ENCODE data around the gene EDAR.

DNA sequence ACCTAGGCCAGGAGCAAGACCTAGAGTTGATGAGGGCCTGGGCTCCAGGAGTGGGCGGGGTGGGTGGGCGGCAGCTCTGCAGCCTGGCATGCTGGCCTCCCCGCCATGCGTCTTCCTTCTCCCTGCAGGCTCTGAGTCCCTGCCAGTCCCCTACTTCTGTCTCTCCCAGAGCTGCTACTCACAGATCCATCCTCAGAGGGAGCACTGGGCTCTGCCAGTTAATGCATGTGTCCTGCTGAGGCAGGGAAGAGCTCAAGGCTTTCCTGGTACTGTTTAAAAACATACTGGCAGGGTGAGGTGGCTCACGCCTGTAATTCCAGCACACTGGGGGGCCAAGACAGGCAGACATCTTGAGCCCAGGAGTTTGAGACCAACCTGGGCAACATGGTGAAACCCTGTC lies 38.7 kb upstream of the EDAR start:
- TF ChIP-seq, protein P1, sequence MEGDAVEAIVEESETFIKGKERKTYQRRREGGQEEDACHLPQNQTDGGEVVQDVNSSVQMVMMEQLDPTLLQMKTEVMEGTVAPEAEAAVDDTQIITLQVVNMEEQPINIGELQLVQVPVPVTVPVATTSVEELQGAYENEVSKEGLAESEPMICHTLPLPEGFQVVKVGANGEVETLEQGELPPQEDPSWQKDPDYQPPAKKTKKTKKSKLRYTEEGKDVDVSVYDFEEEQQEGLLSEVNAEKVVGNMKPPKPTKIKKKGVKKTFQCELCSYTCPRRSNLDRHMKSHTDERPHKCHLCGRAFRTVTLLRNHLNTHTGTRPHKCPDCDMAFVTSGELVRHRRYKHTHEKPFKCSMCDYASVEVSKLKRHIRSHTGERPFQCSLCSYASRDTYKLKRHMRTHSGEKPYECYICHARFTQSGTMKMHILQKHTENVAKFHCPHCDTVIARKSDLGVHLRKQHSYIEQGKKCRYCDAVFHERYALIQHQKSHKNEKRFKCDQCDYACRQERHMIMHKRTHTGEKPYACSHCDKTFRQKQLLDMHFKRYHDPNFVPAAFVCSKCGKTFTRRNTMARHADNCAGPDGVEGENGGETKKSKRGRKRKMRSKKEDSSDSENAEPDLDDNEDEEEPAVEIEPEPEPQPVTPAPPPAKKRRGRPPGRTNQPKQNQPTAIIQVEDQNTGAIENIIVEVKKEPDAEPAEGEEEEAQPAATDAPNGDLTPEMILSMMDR (IDR thresholded peaks at IDR 0.05 in 2 of 3, conservative IDR thresholded peaks at IDR 0.05 in 1 of 3; ENCODE audit: borderline replicate concordance in 1 of 3, insufficient read depth in 1 of 3, low read depth in 2 of 3, low read length in 2 of 3) = no peak
- no peak for TF ChIP-seq POLR2A (IDR thresholded peaks at IDR 0.05; ENCODE audit: borderline replicate concordance, extremely low read depth, insufficient read depth, insufficient read length)
- no peak for TF ChIP-seq TCF7L2 (IDR thresholded peaks at IDR 0.05; ENCODE audit: borderline replicate concordance, extremely low read depth, insufficient read depth, insufficient read length)
- TF ChIP-seq, protein P2, sequence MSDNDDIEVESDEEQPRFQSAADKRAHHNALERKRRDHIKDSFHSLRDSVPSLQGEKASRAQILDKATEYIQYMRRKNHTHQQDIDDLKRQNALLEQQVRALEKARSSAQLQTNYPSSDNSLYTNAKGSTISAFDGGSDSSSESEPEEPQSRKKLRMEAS (IDR thresholded peaks at IDR 0.05) = no peak
- TF ChIP-seq CEBPB (IDR thresholded peaks at IDR 0.05; ENCODE audit: low read depth) = no peak
- TF ChIP-seq SP1 (IDR thresholded peaks at IDR 0.05; ENCODE audit: low read depth) = no peak
- no peak for TF ChIP-seq ZNF274 (IDR thresholded peaks at IDR 0.05; ENCODE audit: low read depth, low read length)
- no peak for TF ChIP-seq EGR1 (IDR thresholded peaks at IDR 0.05; ENCODE audit: low read depth)
- no peak for TF ChIP-seq EZH2phosphoT487 (IDR thresholded peaks at IDR 0.05; ENCODE audit: borderline replicate concordance)
- TF ChIP-seq, protein P3, sequence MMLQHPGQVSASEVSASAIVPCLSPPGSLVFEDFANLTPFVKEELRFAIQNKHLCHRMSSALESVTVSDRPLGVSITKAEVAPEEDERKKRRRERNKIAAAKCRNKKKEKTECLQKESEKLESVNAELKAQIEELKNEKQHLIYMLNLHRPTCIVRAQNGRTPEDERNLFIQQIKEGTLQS (IDR thresholded peaks at IDR 0.05) = no peak
- no peak for TF ChIP-seq FOSL1 (IDR thresholded peaks at IDR 0.05; ENCODE audit: low read depth)
- no peak for TF ChIP-seq ELF1 (IDR thresholded peaks at IDR 0.05; ENCODE audit: borderline replicate concordance, low read depth)
